Amygdala (tissue), 56 donors: Measurements from ENCODE around the gene KLF16.

Experiments
- DNase-seq, 56 donors: peaks; one replicate each; lab custom pipeline; 2025; lab: John Stamatoyannopoulos, UW

The KLF16 gene

DNA sequence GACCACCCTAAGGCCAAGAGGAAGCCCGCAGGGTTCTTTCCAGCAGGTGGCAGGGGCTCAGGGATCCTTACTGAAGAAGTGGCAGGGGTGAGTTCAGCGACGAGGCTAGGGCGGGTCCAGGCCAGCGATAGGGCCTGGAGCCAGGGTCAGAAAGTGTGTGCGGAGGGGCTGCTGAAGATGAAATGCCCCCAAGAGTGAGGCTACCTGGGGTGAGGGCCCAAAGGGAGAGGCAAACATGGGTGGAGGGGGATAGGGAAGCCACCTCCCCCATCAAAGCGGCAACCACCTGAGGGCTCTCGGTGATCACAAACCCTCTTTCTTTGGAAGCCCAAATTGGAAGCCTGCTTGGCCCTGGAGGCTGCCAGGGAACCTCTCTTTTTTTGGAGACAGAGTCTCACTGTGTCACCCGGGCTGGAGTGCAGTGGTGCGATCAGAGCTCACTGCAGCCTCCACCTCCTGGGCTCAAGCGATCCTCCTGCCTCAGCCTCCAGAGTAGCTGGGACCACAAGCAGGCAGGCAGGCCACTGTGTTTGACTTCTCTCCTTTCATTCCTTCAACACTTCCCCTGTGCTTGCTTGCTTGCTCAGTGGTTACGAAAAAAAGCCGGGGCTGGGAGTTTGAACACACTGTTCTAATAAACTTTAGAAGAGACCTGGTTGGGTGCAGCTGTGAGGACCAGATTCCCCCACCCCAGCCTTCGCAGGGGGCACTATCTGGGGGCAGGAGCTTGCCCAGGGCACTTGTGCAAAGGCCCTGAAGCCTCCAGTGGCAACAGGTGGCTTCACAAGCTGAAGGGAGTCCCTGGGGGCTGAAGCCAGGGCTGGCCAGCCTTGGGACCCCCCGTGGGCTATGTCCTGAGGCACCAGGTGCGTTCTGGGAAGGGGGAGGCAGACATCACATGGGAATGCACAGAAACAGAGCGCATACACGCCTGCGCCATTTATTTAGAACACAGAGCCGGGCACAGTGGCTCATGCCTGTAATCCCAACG, 49.9 kb downstream of the KLF16 start:
- DNase-seq = no peak

DNA sequence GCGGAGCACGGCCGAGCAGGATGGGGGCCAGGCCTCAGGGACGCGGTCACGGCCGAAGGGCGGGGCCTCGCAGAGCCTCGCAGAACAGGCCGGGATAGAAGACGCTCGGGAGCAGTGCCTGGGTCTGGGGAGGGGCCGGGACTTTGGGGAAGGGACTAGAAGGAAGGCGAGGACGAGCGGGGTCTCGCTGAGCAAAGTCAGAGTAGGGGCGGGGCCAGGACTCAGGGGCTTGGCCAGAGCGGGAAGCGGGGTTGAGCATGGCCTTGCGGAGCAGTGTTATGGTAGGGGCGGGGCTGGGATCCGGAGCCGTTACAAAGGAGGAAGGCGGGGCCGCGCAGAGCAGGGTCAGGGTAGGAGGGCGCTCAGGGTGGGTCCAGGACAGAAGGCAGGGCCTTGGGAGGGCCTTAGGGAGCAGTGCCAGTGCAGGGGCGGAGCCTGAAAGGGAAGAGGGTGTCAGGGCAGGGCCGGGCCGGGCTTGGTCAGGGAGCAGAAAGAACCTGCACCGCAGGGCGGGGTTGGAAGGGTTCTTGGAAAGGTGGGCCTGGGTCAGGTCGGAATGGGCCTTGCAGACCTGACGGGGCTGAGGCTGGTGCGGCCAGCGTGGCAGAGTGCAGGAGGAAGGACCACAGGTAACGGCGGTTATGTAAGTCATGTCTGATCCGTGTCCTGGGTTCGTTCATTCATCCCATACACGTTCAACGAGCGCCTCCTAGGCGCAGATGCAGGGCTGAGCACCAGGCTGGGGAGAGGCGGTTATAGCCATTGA, 50.8 kb downstream of the KLF16 start:
- DNase-seq = peak in 45 of 56 donors; percentile 7 to 96 (median 56)

DNA sequence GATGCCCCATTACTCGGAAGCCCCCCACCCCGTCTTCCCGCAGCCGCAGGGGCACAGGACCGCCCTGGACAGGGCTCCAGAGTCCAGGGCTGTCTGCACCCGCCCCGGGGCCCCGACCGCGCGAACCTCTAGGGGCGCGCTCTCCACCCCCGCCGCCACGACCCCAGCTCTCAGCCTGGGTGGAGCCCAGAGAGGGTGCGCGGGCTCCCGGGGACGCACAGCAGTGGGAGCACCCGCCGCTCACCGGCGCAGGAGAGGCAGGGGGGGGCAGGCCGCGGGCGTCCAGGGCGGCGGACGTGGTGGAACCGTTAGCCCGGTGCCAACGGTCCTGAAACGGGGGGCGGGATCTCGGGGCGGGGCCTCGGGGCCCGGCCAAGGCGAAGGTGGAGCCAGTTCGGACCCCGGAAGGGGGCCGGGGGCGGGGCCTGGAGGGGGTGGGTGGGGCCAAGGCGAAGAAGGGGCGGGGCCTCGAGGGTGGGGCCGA, 51.4 kb downstream of the KLF16 start, which contains the start of gene ATP8B3:
TSS of gene ATP8B3 (minus strand) at position 335 of the 484 bp plus-strand sequence. CDS start 540 bp downstream, outside the sequence.
- DNase-seq = peak in 2 of 56 donors; percentile 59 to 96

DNA sequence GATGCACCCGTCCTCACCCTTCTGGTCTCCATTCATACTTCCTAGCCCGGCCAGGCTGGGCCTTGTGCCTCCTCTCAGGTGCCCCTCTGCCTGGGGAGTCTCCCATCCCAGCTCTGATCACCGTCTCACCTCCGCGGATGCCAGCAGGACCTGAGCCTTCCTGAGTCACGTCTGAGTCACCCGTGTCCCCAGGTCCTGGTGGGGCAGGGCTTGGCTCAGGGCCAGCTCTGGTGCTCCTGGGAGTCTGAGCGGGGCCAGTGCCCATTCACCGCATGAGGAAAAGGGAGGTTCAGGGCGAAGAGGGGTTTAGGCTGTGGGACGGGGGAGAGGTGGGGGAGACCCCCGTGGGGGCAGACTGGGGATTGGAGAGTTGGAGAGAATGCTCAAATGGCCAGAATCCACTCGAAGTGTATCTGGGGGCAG, 51.9 kb downstream of the KLF16 start:
- peak in 3 of 56 donors; percentile 28 to 45 (median 42) for DNase-seq

DNA sequence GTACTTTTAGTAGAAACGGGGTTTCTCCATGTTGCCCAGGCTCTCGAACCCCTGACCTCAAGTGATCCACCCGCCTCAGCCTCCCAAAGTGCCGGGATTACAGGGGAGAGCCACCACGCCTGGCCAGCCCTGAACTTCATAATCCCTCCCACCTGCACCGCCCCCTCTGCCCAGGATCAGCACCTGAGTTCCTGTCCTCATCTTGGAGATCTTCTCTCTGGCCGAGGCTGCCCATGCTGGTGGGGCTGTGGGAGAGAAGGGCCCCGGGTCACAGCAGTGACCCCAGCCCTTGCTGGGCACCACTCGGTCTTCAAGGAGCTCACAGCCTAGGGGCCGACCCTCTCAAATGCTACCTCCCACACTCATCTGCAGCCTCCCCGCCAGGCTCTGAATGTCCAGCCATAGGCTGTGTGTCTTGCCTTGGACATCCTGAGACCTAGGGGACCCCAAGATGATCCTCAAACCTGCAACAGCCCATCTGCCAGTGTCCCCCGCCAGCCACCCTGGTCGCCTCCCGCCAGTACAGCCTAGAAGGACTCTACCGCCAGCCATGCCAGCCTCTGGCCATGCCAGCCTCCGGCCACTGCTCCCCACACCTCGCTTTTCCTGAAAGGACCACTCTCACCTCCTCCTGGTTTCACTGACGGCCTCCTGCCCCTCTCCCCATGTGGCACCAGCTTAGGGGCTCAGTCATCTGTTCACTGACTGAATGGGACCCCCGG, 52.8 kb downstream of the KLF16 start:
- no peak for DNase-seq

DNA sequence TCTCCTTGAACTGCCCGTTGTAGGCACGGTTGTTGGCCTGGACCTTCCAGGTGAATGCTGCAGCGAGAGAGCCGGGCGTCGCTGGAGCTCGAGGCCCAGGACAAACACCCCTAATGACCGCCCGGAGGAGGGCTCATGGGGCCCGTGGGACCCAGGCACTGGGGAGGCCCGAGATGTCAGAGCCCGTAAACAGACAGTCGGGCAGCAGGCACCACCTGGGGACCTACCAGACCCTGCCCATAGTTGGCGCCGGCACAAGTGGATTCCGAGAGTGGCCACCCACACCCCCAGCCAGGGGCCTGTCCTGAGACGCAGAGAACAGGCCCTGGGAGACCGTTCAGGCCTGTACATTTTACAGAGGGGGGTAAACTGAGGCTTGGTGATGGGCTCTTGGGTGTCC, 53.7 kb downstream of the KLF16 start:
- no peak for DNase-seq

DNA sequence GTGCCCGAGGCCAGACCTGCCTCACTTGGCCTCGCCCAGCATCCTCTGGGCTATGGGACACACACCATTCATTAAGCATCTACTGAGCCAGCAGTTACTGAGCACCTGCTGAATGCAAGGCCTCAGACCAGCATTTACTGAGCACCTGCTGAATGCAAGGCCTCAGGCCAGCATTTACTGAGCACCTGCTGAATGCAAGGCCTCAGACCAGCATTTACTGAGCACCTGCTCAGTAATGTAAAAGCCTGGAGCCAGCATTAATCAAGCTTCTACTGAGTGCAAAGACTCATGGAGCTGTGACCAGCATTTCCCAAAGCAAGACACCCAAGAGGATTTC, 55.0 kb downstream of the KLF16 start:
- DNase-seq = no peak

DNA sequence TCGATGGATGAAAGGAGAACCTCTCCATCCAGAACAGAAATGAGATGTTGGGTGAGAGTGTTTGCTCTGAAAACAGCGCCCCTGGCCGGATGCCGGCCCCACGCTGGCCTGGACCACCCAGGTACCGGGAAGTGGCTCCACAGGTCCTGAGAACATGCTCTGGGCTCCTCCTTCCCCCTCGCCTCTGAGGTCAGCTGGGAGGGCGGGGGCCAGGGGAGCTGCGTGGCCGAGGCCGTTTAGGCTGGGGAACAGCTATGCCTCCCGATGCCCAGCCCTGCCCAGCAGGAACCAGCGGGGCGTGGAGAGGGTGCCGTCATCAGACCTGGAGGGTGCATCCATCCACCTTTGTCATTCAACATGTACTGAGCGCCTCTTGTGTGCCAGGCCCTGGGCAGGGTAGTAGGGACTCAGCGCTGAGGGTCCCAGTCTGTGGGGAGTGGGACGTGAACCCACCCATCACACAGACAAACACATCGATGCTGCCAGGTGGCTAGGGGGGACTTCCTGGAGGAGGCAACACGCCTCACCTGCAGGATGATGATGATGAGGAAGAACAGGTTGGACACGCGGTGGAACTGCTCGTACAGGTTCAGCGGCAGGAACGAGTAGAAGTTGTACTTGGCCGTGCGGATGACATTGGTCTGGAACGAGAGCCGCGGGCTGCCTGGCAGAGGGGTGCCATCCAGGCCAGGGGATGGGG, 55.5 kb downstream of the KLF16 start:
- no peak for DNase-seq

DNA sequence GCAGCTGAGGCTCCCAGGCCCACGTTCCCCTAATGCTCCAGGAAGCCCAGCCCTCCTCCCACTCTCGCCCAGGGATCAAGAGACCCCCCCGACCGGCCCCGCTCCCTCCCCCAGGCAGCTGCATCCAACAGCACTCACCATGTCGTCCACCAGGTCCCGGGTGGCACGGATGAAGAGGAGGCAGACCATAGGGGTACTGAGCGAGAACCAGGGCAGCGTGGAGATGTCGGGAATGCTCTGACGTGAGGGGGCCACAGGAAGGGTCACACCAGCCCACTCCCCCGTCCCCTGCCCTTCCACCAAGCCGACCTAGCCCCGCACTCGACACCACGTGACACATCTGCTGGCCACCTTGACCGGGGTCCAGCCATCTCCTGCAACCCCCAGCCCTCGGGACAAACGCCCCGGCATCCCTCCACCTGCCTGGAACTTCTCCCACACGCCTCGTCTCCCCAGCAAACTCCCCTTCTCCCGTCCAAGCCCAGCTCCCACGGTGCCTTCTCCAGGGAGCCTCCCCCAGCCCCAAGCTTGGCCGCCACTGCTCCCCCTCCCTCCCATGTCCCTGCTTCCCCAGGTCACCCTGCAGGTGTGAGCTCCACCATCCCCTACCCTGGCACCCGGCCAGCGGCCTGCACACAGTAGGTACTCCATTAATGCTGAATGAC, 56.2 kb downstream of the KLF16 start:
- no peak for DNase-seq

DNA sequence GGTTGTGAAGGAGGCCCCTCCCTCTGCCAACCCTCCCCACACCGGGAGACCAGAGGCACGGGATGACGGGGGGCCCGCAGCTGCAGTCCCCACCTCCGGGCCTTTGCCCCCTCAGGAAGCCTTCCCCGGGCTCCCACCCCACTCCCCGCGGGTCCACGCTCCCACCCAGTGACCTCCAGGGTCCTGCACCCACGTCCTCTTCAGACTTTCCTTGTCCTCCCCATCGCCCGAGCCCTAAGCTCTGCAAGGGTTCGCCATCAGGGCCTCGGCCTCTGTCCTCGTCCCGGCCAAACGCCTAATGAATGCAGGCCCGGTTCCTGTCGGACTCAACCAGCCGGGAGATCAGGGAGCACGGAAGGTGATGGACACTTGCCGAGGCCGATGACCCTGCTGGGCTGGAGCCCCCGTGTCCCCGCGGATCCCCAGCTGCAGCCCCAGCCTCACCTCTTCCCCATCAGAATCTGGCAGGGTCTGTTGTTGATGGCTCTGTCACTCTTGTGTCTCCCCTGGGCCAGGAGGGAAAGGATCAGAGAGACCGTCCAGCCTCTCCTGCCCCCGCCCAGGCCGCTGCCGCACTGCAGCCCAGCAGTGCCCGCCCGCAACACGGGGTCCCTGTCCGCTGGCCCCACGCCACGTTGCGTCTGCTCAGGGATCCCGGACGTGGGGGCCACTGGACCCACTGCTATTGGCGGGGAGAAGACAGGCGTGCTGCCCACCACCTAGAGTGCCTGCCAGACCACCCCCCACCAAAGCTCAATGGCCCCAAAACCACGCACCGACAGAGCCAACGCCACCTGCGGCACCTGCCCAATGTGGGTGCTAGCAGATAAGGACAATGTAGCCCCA, 57.0 kb downstream of the KLF16 start:
- DNase-seq = no peak

DNA sequence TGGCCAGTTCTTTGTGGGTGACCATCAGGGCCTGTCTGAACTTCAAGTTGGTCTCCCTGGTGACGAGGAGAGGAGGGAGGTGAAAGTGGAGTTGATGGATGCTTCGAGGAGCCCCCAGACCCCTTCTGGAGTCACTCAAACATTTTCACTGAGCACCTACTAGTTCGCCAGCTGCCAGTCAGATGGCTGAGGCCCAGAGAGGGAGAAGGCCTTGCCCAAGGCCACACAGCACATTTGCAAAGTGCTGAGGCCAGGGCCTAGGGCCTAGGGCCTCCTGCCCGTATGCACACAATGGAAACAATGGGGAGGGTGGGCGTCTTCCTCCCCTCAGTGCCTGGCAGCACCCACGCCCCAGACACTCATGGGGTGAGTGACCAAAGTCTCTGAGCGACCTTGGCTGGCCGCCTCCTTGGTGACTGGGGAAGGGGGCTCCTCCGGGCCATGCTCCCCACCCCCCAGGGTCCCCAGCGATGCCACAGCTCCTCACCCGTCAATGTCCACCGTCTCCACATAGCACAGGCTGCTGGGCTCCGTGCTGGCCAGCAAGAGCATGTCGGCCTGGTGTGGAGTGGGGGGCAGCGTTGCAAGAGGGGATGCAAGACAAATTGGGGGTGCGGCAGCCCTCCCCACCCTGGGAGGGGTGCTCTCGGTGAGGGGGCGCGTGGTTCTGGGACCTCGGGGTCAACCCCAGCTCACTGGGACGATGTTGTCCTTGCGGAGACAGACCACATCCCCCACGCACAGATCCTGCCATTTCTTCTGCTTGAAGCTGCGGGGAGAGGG, 57.8 kb downstream of the KLF16 start:
- DNase-seq = no peak

DNA sequence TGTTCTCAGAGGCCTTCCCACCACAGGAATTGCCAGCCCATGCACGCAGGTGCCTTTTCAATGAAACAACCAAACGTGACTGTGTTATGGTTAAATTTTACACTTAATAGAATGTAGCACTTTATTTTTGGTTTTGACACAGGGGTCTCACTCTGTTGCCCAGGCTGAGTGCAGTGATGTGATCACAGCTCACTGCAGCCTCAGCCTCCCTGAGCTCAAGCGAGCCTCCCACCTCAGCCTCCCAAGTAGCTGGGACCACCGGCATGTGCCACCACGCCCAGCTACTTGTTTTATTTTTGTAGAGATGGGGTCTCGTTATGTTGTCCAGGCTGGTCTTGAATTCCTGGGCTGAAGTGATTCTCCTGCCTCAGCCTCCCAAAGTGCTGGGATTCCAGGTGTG, 58.5 kb downstream of the KLF16 start:
- no peak for DNase-seq
